ENCODE measurements around the gene RTN4.

DNA sequence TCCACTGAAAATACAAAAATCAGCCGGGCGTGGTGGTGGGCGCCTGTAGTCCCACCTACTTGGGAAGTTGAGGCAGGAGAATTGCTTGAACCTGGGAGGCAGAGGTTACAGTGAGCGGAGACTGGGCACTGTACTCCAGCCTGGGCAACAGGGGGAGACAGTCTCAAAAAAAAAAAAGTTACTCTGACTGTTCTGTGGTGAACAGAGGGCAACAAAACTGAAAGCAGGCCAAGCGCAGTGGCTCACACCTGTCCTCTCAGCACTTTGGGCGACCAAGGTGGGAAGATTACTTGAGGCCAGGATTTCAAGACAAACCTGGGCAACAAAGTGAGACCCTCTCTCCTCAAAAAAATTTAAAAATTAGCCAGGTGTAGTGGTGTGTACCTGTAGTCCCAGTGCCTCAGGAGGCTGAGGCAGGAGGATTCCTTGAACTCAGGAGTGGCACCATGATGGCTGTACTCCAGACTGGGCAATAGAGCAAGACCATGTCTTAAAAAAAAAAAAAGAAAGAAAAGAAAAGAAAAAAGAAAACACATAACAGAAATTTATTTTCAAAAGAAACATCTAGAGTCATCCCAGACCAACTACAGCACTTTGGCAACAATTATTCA is 13.6 kb upstream of the RTN4 start:
- TF ChIP-seq, protein P1, sequence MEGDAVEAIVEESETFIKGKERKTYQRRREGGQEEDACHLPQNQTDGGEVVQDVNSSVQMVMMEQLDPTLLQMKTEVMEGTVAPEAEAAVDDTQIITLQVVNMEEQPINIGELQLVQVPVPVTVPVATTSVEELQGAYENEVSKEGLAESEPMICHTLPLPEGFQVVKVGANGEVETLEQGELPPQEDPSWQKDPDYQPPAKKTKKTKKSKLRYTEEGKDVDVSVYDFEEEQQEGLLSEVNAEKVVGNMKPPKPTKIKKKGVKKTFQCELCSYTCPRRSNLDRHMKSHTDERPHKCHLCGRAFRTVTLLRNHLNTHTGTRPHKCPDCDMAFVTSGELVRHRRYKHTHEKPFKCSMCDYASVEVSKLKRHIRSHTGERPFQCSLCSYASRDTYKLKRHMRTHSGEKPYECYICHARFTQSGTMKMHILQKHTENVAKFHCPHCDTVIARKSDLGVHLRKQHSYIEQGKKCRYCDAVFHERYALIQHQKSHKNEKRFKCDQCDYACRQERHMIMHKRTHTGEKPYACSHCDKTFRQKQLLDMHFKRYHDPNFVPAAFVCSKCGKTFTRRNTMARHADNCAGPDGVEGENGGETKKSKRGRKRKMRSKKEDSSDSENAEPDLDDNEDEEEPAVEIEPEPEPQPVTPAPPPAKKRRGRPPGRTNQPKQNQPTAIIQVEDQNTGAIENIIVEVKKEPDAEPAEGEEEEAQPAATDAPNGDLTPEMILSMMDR (IDR thresholded peaks at IDR 0.05; ENCODE audit: low read length), result peak; percentile 46; the same call in 1 of the 2 replicates
- TF ChIP-seq EZH2 (IDR thresholded peaks at IDR 0.05; ENCODE audit: borderline replicate concordance, low read length), result no peak
